ENCODE data around the gene NGEF. TPM values are rescaled to one million over a fixed set of nuclear protein-coding genes. Genes with fewer than 3 reads are reported as not detected.

The NGEF gene
- total and polyA plus RNA-seq, 7 donors, result 0.28 to 13.9 (median 10.8) TPM; not detected in 2

DNA sequence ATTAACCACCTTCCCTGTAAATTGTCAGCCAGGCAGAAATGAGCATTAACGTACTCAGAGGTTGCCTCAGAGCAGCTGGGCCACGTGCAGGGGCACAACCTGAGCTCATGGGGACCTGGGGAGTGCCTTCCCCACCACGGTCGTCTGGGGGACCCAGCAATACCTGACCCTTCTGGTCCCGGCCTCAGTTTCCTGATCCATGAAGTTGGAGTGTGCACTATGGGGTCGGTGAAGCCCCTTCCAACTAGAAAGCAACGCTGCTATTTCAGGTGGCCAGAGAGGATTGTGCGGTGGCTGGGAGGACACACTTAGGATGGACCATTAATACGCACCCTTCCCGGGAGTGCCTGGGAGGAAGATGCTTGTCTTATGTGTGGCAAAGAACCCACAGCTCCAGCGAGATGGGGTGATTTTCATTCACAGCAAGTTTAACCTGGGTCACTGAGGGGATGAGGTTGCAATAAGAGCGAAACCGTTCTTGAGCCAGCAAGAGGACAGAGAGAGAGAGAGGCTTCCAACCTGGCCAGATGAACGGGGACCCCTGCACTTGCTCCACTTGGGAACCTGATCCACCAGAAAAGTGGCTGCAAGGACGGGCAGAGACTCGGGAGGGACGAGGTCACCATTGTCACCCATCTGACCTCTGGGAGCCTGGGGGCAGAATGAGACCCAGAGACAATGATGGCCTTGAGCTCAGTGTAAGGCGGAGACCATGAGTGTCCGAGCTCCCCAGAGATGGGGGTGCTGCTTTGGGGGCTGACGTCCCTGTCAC lies 36.2 kb downstream of the NGEF start:
- no peaks in the 10 kb centered on the region for H3K4me1 ChIP-seq
- H3K27ac ChIP-seq, result no peak overlapping the region
- peaks cover 0 to 5% (median 0%) of the 10 kb centered on the region in 3 donors for H3K27me3 ChIP-seq
- WGBS, 2 donors, result 82 to 88% methylated on average over 20 of the region's 20 CpGs
- no peak for DNase-seq
- no peaks in the 10 kb centered on the region for H3K36me3 ChIP-seq
- intact Hi-C loops (cut with DNase I), result no loop called here
- TF ChIP-seq, protein P1, sequence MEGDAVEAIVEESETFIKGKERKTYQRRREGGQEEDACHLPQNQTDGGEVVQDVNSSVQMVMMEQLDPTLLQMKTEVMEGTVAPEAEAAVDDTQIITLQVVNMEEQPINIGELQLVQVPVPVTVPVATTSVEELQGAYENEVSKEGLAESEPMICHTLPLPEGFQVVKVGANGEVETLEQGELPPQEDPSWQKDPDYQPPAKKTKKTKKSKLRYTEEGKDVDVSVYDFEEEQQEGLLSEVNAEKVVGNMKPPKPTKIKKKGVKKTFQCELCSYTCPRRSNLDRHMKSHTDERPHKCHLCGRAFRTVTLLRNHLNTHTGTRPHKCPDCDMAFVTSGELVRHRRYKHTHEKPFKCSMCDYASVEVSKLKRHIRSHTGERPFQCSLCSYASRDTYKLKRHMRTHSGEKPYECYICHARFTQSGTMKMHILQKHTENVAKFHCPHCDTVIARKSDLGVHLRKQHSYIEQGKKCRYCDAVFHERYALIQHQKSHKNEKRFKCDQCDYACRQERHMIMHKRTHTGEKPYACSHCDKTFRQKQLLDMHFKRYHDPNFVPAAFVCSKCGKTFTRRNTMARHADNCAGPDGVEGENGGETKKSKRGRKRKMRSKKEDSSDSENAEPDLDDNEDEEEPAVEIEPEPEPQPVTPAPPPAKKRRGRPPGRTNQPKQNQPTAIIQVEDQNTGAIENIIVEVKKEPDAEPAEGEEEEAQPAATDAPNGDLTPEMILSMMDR (IDR thresholded peaks at IDR 0.05), result no peak
- TF ChIP-seq EP300 (IDR thresholded peaks at IDR 0.05), result no peak
- no peak for TF ChIP-seq POLR2AphosphoS5 (IDR thresholded peaks at IDR 0.05)
- TF ChIP-seq POLR2A (IDR thresholded peaks at IDR 0.05), result no peak
- no peak overlapping the region for H3K4me3 ChIP-seq
- H3K9me3 ChIP-seq, result no peaks in the 10 kb centered on the region

DNA sequence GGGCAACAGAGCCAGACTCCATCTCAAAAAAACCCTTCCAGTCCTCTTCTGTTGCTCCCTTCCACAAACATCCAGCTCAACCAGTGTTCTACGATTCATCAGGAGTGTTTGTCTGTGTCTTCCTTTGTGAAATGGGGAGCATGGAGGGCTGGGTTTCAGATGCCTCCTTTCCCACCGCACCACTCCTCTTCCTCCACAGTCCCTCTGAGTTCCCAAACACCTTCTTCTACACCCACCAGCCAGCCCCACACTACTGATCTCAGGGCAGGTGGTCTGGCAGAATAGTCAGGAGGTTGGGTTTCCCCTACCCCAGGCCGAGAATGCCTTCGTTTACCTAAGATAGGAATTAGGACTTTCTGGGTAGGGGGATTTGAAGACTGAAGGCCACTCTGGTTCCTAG lies 36.9 kb downstream of the NGEF start:
- 92 to 96% methylated on average over 4 of the region's 4 CpGs for WGBS, 2 donors
- H3K9me3 ChIP-seq, result no peaks in the 10 kb centered on the region
- no peak overlapping the region for H3K27ac ChIP-seq
- no peaks in the 10 kb centered on the region for H3K36me3 ChIP-seq
- no peaks in the 10 kb centered on the region for H3K27me3 ChIP-seq
- DNase-seq, result no peak
- H3K4me1 ChIP-seq, result no peaks in the 10 kb centered on the region
- intact Hi-C loops (cut with DNase I), result no loop called here
- H3K4me3 ChIP-seq, result no peak overlapping the region
- TF ChIP-seq POLR2AphosphoS5 (IDR thresholded peaks at IDR 0.05) (no peak), EP300 (IDR thresholded peaks at IDR 0.05) (no peak), POLR2A (IDR thresholded peaks at IDR 0.05) (no peak)
- TF ChIP-seq, protein P1 (IDR thresholded peaks at IDR 0.05), result no peak

DNA sequence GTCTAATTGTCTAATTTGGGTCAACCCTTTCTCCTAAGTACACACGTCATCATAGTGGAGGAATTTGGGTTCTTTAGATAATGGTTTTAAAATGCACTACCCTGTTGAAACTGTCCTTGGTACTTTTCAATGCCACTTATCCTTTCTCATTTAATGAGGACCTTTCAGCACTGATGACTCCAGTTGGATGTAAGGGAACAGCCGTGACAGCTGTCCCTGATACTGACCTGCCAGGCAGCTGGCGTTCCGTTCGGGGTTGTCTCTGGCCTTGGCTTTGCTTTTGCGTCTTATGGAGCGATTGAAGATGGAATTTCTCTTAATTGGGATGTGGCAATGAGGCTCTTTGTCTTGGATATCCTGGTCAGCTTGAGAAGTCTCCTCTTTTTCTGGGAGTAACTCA lies 38.7 kb downstream of the NGEF start:
- DNase-seq, result no peak
- intact Hi-C loops (cut with DNase I), result no loop called here
- no peak overlapping the region for H3K27ac ChIP-seq
- no peaks in the 10 kb centered on the region for H3K36me3 ChIP-seq
- no peaks in the 10 kb centered on the region for H3K9me3 ChIP-seq
- H3K27me3 ChIP-seq, result no peaks in the 10 kb centered on the region
- H3K4me1 ChIP-seq, result no peaks in the 10 kb centered on the region
- TF ChIP-seq POLR2A (IDR thresholded peaks at IDR 0.05) (no peak), EP300 (IDR thresholded peaks at IDR 0.05) (no peak), POLR2AphosphoS5 (IDR thresholded peaks at IDR 0.05) (no peak)
- TF ChIP-seq, protein P1 (IDR thresholded peaks at IDR 0.05), result no peak
- no peak overlapping the region for H3K4me3 ChIP-seq
- 89 to 94% methylated on average over 7 of the region's 7 CpGs for WGBS, 2 donors

DNA sequence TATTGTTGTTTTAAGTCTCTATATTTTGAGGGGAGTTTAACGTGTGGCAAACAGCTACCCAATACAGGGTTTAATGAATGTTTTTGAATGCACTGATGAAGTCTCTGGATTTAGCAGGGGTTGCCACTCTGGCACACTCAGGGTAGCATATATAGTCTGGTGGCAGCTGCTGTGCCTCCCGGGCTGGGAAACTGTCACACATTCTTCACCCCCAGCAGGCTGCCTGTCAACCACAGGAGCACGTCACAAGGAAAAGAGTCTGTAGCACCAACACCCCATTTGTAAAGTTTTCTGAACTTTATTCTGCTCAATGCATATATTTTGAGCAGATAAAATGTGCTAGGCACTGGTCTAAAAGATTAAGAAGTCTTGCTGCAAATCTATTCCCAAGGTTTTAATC lies 39.3 kb downstream of the NGEF start:
- no peak for DNase-seq
- 89 to 93% methylated on average over 3 of the region's 3 CpGs for WGBS, 2 donors
- intact Hi-C loops (cut with DNase I), result no loop called here
- Histone ChIP-seq H3K36me3 (no peaks in the 10 kb centered on the region), H3K4me1 (no peaks in the 10 kb centered on the region), H3K27me3 (no peaks in the 10 kb centered on the region), H3K27ac (no peak overlapping the region), H3K9me3 (no peaks in the 10 kb centered on the region), H3K4me3 (no peak overlapping the region)
- no peak for TF ChIP-seq EP300 (IDR thresholded peaks at IDR 0.05)
- TF ChIP-seq POLR2A (IDR thresholded peaks at IDR 0.05), result no peak
- no peak for TF ChIP-seq POLR2AphosphoS5 (IDR thresholded peaks at IDR 0.05)
- TF ChIP-seq, protein P1 (IDR thresholded peaks at IDR 0.05), result no peak
